Measurements from ENCODE around the gene CCDC89.

CCDC89 gene

GRCh38 chr11:85709941-85710702, 24.1 kb upstream of the CCDC89 start:
- no peak for DNase-seq (ENCODE audit: extremely low spot score)
- TF ChIP-seq CTCF (IDR thresholded peaks at IDR 0.05; ENCODE audit: control extremely low read depth, extremely low read depth, low read depth, missing control alignments): no peak
- ChIA-PET CTCF (interaction anchor here (1.2 kb wide), 1 partner anchor 13 kb away, joined by 3 read pairs; no protein-coding TSS in a partner anchor), POLR2A (no interaction called here)

GRCh38 chr11:85705800-85706199, 19.8 kb upstream of the CCDC89 start:
- TF ChIP-seq CTCF (IDR thresholded peaks at IDR 0.05; ENCODE audit: control extremely low read depth, extremely low read depth, low read depth, missing control alignments): no peak
- POLR2A ChIA-PET: no interaction called here
- no peak for DNase-seq (ENCODE audit: extremely low spot score)
- CTCF ChIA-PET: no interaction called here

GRCh38 chr11:85704967-85705366, 19.0 kb upstream of the CCDC89 start:
- ChIA-PET CTCF (no interaction called here), POLR2A (no interaction called here)
- no peak for TF ChIP-seq CTCF (IDR thresholded peaks at IDR 0.05; ENCODE audit: control extremely low read depth, extremely low read depth, low read depth, missing control alignments)
- no peak for DNase-seq (ENCODE audit: extremely low spot score)

GRCh38 chr11:85699957-85700741, 14.2 kb upstream of the CCDC89 start:
- CTCF ChIA-PET: interaction anchor here (1.1 to 1.7 kb wide), 4 partner anchors 16 to 25 kb away, joined by 3 to 4 read pairs (median 3); no protein-coding TSS in a partner anchor
- TF ChIP-seq CTCF (IDR thresholded peaks at IDR 0.05; ENCODE audit: control extremely low read depth, extremely low read depth, low read depth, missing control alignments): no peak

GRCh38 chr11:85698195-85698594, 12.2 kb upstream of the CCDC89 start:
- ChIA-PET POLR2A (no interaction called here), CTCF (interaction anchor here (0.8 to 1.6 kb wide), 4 partner anchors 9 to 20 kb away, joined by 3 to 5 read pairs (median 4); no protein-coding TSS in a partner anchor)
- DNase-seq (ENCODE audit: extremely low spot score): no peak
- TF ChIP-seq CTCF (IDR thresholded peaks at IDR 0.05; ENCODE audit: control extremely low read depth, extremely low read depth, low read depth, missing control alignments): no peak

More at GRCh38 chr11:85699957-85700741, 14.2 kb upstream of the CCDC89 start:
- peak; percentile 29 for DNase-seq (ENCODE audit: extremely low spot score)
- POLR2A ChIA-PET: no interaction called here

- TF ChIP-seq CTCF (IDR thresholded peaks at IDR 0.05; ENCODE audit: control extremely low read depth, extremely low read depth, low read depth, missing control alignments): no peak
- CTCF ChIA-PET: interaction anchor here (1.6 kb wide), 1 partner anchor 8 kb away, joined by 5 read pairs; no protein-coding TSS in a partner anchor
- POLR2A ChIA-PET: no interaction called here
- DNase-seq (ENCODE audit: extremely low spot score): no peak
These were observed 11.8 kb upstream of the CCDC89 start for GRCh38 chr11:85697747-85698146.

Measured in GM10248 (cell line).